Spinal cord (tissue), 10 donors: ENCODE results near the gene C20orf144. TPM values are rescaled to one million over a fixed set of nuclear protein-coding genes. Genes with fewer than 3 reads are reported as not detected.

Experiments
- DNase-seq, 6 donors: peaks; one replicate each; pipeline versions ENCODE4 v3.0.0 to v3.0.0-alpha.2; 2013 to 2015; ENCODE audit warnings: low spot score in 6 of 6, low read depth in 4 of 6
- H3K27ac ChIP-seq: one replicate; pipeline ENCODE4 v1.5.1; 2013; ENCODE audit warnings: low read depth, low read length, control low read depth
- H3K27me3 ChIP-seq: one replicate; pipeline ENCODE4 v1.6.1; 2013; ENCODE audit warnings: low read length; ENCODE audit not compliant: control insufficient read depth, insufficient read depth
- H3K36me3 ChIP-seq: one replicate; pipeline ENCODE4 v1.6.1; 2013; ENCODE audit warnings: low read length; ENCODE audit not compliant: control insufficient read depth, insufficient read depth
- H3K4me1 ChIP-seq: one replicate; pipeline ENCODE4 v1.6.1; 2013; ENCODE audit warnings: low read length; ENCODE audit not compliant: control insufficient read depth, insufficient read depth
- H3K4me3 ChIP-seq: one replicate; pipeline ENCODE4 v1.5.1; 2013; ENCODE audit warnings: low read depth, low read length, control low read depth
- H3K9me3 ChIP-seq: one replicate; pipeline ENCODE4 v1.6.1; 2013; ENCODE audit warnings: low read length; ENCODE audit not compliant: control insufficient read depth, insufficient read depth
- WGBS: methylation state at CpG from one replicate; pipeline ENCODE4 v1.1.5; 2013; ENCODE audit warnings: missing lambda C conversion rate; ENCODE audit not compliant: insufficient coverage; 5-methylcytosine and 5-hydroxymethylcytosine counted together
- long read RNA-seq, 4 donors: transcript quantifications; one replicate each; lab custom pipeline, GENCODE V29; 2026
- polyA plus RNA-seq, 2 donors: library from polyadenylated mRNA; unstranded; fragments of 120-200 nt; gene quantifications; one replicate each; pipeline ENCODE4 v1.2.1, GENCODE V29; 2013; ENCODE audit not compliant: insufficient read length in 2 of 2
- total RNA-seq, 2 donors: library from RNA; depleted of rRNA in 1 of 2; stranded (reverse); fragments of 120-200 nt in 1 of 2; fragments of >200 nt in 1 of 2; gene quantifications; one replicate each; pipeline versions ENCODE4 v1.2.3 to v1.2.4, GENCODE V29; 2013 to 2014
- donor health status: healthy.

C20orf144 gene
- total RNA-seq (not detected), polyA plus RNA-seq (1 to 10 TPM in 1 of 2 donors, under 1 TPM in 1; 0.33 to 1.1 TPM)
- long read RNA-seq, donor 1, partial matches to known transcripts = 0 of 11 reads
- long read RNA-seq, donor 1, other reads (novel, unspliced or antisense) = 10 of 11 reads
- long read RNA-seq, donor 2 = 0 reads
- long read RNA-seq, donor 3, partial matches to known transcripts = 0 of 1 reads
- long read RNA-seq, donor 3, other reads (novel, unspliced or antisense) = 0 of 1 reads
- long read RNA-seq, donor 4 = 0 reads

DNA sequence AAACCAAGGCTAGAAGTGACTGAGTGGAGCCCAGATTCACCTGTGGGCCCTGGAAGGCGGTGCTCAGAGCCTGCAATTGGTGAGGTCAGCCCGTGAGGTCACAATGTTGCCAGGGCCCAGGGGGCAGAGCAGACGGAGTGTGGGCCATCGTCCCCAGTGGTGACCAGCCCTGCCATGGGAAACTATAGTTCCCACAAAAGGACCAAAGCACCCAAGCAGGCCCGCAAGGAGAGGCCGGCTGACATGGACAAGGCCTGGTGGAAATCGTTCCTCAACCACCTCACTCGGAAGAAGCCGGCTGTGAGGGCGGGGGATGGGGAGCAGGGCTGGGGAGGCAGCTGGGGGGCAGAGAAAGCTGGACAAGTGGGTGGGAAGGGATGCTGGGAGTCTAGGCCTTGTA, at the start of gene C20orf144:
Gene C20orf144, plus strand, starts transcription at position 156 of the 400 bp plus-strand sequence. Its CDS starts 19 bp downstream, at position 175.
- no peak for DNase-seq
- H3K27me3 ChIP-seq = no peaks in the 10 kb centered on the region
- H3K9me3 ChIP-seq = no peaks in the 10 kb centered on the region
- H3K27ac ChIP-seq = peak within 1 kb of the TSS; percentile 89
- 96% methylated on average over 7 of the region's 10 CpGs for WGBS
- peak within 1 kb of the TSS; percentile 79 for H3K4me3 ChIP-seq
- H3K36me3 ChIP-seq = peaks cover 36% of the 10 kb centered on the region
- peaks cover 36% of the 10 kb centered on the region for H3K4me1 ChIP-seq

DNA sequence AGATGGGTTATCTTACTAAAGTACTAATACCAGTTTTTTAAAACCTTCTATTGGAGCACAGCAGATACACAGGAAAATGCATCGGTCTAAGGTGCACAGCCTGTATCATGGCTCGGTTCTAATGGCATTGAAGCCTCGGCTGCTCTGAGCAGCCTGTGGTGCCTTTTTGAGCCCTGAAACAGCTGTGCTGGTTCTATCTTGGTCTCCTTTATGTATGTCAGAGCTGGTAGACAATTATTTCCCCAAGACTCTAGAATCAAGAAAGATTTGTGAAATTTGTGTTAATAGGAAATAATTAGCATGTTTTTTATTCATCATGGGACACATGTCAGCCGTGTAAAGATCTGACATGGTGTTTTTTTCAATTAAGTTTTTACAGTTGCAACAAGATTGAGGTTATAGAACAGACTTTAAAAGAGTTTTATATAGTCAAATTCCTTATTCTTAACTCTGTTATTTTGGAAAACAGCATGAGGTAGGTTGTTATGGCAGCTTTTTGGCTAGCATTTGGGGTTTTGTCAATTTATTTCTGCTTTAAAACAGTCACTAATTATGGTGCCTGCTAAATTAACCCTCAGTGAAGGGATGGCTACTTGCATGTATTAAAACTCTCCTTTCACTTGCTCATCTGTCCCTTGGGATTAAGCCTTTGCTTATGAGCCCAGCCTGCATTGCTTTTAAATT, 40.3 kb upstream of the C20orf144 start:
- Histone ChIP-seq H3K4me1 (no peaks in the 10 kb centered on the region), H3K9me3 (no peaks in the 10 kb centered on the region), H3K27ac (no peak overlapping the region), H3K36me3 (peaks cover 28% of the 10 kb centered on the region), H3K4me3 (no peak overlapping the region), H3K27me3 (no peaks in the 10 kb centered on the region)
- 28% methylated on average over 3 of the region's 4 CpGs for WGBS
- DNase-seq = peak in 2 of 6 donors; percentile 30 to 82

GRCh38 chr20:33622705-33623365, 39.3 kb upstream of the C20orf144 start:
- DNase-seq = no peak
- 100% methylated on average over 4 of the region's 10 CpGs for WGBS
- H3K36me3 ChIP-seq = peaks cover 26% of the 10 kb centered on the region
- H3K27me3 ChIP-seq = no peaks in the 10 kb centered on the region
- no peak overlapping the region for H3K27ac ChIP-seq
- no peak overlapping the region for H3K4me3 ChIP-seq
- H3K9me3 ChIP-seq = no peaks in the 10 kb centered on the region
- no peaks in the 10 kb centered on the region for H3K4me1 ChIP-seq

DNA sequence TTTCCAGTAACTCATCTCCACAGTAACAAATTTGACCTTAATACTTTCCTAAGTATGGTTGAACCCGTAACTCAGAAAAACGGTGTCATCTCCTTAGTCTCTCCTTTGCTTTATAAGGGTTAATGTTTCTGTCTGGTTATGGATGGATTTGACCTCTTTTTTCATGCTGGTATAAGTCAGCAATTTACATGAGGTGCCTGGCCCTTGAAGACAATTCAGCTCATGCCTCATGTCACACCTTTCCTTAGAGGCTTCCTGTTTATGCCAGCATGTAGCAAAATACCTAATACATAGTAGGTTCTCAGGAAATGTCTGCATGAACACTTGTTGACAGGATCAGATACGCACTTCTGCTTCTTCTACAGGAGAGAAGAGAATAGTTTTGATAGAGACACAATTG, 37.7 kb upstream of the C20orf144 start:
- DNase-seq = no peak
- no CpG with 5 or more reads among the region's 3 CpGs for WGBS

GRCh38 chr20:33626190-33626589, 35.9 kb upstream of the C20orf144 start:
- Histone ChIP-seq H3K9me3 (no peaks in the 10 kb centered on the region), H3K27me3 (no peaks in the 10 kb centered on the region), H3K4me3 (no peak overlapping the region), H3K27ac (no peak overlapping the region), H3K4me1 (no peaks in the 10 kb centered on the region), H3K36me3 (peaks cover 45% of the 10 kb centered on the region)
- no peak for DNase-seq
- 80% methylated on average over 2 of the region's 4 CpGs for WGBS

More for the DNA sequence above, 37.7 kb upstream of the C20orf144 start:
- Histone ChIP-seq H3K27ac (no peak overlapping the region), H3K36me3 (peaks cover 33% of the 10 kb centered on the region), H3K4me3 (no peak overlapping the region), H3K9me3 (no peaks in the 10 kb centered on the region), H3K27me3 (no peaks in the 10 kb centered on the region), H3K4me1 (no peaks in the 10 kb centered on the region)

DNA sequence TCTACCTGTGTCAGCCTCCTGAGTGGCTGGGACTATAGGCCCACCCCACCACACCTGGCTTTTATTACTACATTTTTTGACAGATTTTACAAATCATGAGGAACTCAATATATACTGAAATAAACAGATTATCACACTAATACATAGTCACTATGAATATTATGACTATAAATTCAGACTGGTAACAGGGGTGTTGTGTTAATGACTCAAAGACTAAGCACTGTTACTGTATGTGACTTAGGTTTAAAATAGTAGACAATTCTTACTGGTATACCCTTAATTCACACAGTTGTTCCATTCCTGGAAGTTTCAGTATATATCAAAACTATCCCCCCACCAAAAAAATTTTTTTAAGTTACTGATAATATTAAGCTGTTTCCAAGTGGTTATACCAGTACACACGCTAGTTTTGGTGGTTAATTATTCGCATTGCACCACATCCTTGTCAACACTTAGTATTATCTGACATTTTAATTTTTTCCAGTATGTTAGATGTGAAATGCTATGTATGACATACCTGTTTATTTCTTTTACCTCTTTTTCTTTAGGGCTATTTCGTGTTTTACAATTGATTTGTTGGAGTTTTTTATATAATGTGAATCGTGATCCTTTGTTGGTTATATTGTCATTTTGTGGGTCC, 34.4 kb upstream of the C20orf144 start:
- no peak overlapping the region for H3K27ac ChIP-seq
- no peaks in the 10 kb centered on the region for H3K9me3 ChIP-seq
- WGBS = no CpG with 5 or more reads among the region's 4 CpGs
- peaks cover 56% of the 10 kb centered on the region for H3K36me3 ChIP-seq
- H3K4me3 ChIP-seq = no peak overlapping the region
- no peaks in the 10 kb centered on the region for H3K27me3 ChIP-seq
- no peaks in the 10 kb centered on the region for H3K4me1 ChIP-seq
- no peak for DNase-seq

DNA sequence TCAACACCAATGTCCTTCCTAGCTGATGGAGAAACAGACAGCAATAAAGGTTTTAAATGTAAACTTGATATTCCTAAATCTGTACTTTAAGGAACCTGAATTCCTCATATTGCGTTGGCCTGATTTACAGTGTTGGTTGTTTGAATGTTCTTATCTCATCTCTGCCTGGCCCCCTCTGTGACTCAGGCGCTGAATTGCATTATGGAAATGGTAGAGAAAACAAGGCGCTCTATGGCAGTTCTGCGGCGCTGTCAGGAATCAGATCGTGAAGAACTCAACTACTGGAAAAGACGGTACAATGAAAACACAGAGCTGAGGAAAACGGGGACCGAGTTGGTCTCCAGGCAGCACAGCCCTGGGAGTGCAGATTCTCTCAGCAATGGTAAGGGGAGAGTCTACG, 32.6 kb upstream of the C20orf144 start:
- H3K36me3 ChIP-seq = peaks cover 60% of the 10 kb centered on the region
- no peak overlapping the region for H3K4me3 ChIP-seq
- no peaks in the 10 kb centered on the region for H3K4me1 ChIP-seq
- H3K27ac ChIP-seq = no peak overlapping the region
- WGBS = 94% methylated on average over 8 of the region's 10 CpGs
- no peak for DNase-seq
- H3K27me3 ChIP-seq = no peaks in the 10 kb centered on the region
- no peaks in the 10 kb centered on the region for H3K9me3 ChIP-seq

DNA sequence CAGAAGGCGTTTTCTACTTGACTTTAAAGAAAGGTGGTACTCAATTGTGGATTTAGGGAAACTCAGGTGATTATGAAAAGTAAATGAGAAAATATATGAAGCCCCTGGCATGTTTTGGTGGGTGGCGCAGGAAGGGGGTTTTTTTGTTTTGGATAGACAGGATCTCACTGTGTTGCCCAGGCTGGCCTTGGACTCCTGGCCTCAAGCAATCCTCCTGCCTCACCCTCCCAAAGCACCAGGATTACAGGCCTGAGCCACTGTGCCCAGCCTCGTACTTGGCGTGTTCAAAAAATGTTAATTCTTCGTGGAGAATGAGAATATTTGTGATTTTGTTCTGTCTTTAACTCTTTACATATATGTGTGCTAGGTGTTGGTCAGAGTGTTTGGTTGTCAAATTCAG, 32.1 kb upstream of the C20orf144 start:
- H3K9me3 ChIP-seq = no peaks in the 10 kb centered on the region
- no peak for DNase-seq
- peaks cover 57% of the 10 kb centered on the region for H3K36me3 ChIP-seq
- no peak overlapping the region for H3K27ac ChIP-seq
- H3K27me3 ChIP-seq = no peaks in the 10 kb centered on the region
- WGBS = no CpG with 5 or more reads among the region's 5 CpGs
- no peaks in the 10 kb centered on the region for H3K4me1 ChIP-seq
- H3K4me3 ChIP-seq = no peak overlapping the region

DNA sequence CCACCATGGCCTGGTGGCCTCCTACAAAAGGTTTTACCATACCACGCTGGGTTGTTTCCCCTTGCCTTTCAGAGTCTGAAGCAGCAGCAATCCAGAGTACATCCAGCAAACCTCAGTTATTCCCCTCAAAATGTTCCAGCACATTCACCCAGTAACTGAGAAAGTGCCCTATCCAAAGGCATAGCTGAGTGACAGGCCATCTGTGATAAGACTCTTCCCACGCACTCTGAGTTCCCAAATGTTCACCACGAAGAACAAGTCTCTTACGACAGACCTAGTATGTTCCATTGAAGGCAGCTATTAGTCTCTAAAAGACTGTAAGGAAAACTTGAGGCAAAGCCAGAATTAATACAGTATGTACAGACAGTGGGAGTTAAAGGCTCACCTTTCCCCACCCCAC, 31.6 kb upstream of the C20orf144 start:
- Histone ChIP-seq H3K36me3 (peaks cover 57% of the 10 kb centered on the region), H3K9me3 (no peaks in the 10 kb centered on the region), H3K4me1 (no peaks in the 10 kb centered on the region), H3K27me3 (no peaks in the 10 kb centered on the region), H3K4me3 (no peak overlapping the region), H3K27ac (no peak overlapping the region)
- 100% methylated on average over 2 of the region's 4 CpGs for WGBS
- no peak for DNase-seq
